Loucy (cell line): Measurements from ENCODE around the gene NPEPPS.
"Not testable (repeated sequence)": the region's sequence is repeated elsewhere in the genome, so short reads cannot be mapped to it uniquely, and the experiment has no call there.

ENCODE experiments used
- H2AFZ ChIP-seq: fragments of 200-600 bp; sonication (generic); 2 replicates; pipeline ENCODE4 v1.6.0; 2016; ENCODE audit warnings: antibody characterized with exemption, mild to moderate bottlenecking, low read length, moderate library complexity
- H3F3A ChIP-seq: fragments of 200-600 bp; 2 replicates; pipeline ENCODE4 v1.6.0; 2016; ENCODE audit warnings: antibody characterized with exemption, low read depth, mild to moderate bottlenecking
- H3K27me3 ChIP-seq: fragments of 200-600 bp; sonication (generic); 2 replicates; pipeline ENCODE4 v1.6.1; 2014; ENCODE audit warnings: low read length, mild to moderate bottlenecking; ENCODE audit not compliant: insufficient read depth, poor library complexity, severe bottlenecking
- H3K36me3 ChIP-seq: fragments of 200-600 bp; sonication (generic); 2 replicates; pipeline ENCODE4 v1.6.1; 2016; ENCODE audit warnings: low read length; ENCODE audit not compliant: insufficient read depth
- H3K4me1 ChIP-seq: fragments of 200-600 bp; sonication (generic); 2 replicates; pipeline ENCODE4 v1.5.1; 2014; ENCODE audit warnings: low read length, mild to moderate bottlenecking; ENCODE audit not compliant: insufficient read depth, poor library complexity, severe bottlenecking
- H3K4me2 ChIP-seq: fragments of 200-600 bp; sonication (generic); 2 replicates; pipeline ENCODE4 v1.6.0; 2014; ENCODE audit warnings: antibody characterized with exemption, low read length, low read depth, mild to moderate bottlenecking; ENCODE audit not compliant: poor library complexity, severe bottlenecking
- H3K4me3 ChIP-seq: fragments of 200-600 bp; sonication (generic); 2 replicates; pipeline ENCODE4 v1.5.1; 2014; ENCODE audit warnings: low read length, mild to moderate bottlenecking, mixed read lengths; ENCODE audit not compliant: poor library complexity, severe bottlenecking
- H3K79me2 ChIP-seq: fragments of 200-600 bp; sonication (generic); 2 replicates; pipeline ENCODE4 v1.6.1; 2014; ENCODE audit warnings: low read length; ENCODE audit not compliant: insufficient read depth
- H3K9ac ChIP-seq: fragments of 200-600 bp; sonication (generic); 2 replicates; pipeline ENCODE4 v1.6.0; 2014; ENCODE audit warnings: mild to moderate bottlenecking, low read depth, low read length, moderate library complexity; ENCODE audit not compliant: poor library complexity, severe bottlenecking
- H3K9me2 ChIP-seq: fragments of 200-600 bp; sonication (generic); replicated peaks from 2 replicates; pipeline ENCODE4 v1.6.1; 2016; ENCODE audit warnings: low read depth, low read length, mixed read lengths
- H3K9me3 ChIP-seq: fragments of 200-600 bp; sonication (generic); 2 replicates; pipeline ENCODE4 v1.6.1; 2014; ENCODE audit warnings: mild to moderate bottlenecking, antibody characterized with exemption, low read length, low read depth; ENCODE audit not compliant: insufficient read depth
- H4K20me1 ChIP-seq: fragments of 200-600 bp; sonication (generic); 2 replicates; pipeline ENCODE4 v1.6.0; 2014; ENCODE audit warnings: antibody characterized with exemption, low read length, mild to moderate bottlenecking; ENCODE audit not compliant: insufficient read depth, poor library complexity, severe bottlenecking
- CTCF ChIP-seq: fragments of 200-600 bp; sonication (generic); conservative IDR thresholded peaks from 2 replicates; pipeline ENCODE4 v1.5.1; 2014; ENCODE audit warnings: mild to moderate bottlenecking, antibody characterized with exemption, low read length
- EZH2phosphoT487 ChIP-seq: fragments of 200-600 bp; IDR thresholded peaks from 2 replicates; pipeline ENCODE4 v1.6.1; 2018; ENCODE audit warnings: antibody characterized with exemption, mild to moderate bottlenecking, moderate library complexity, borderline replicate concordance

The NPEPPS gene

GRCh38 chr17:47582416-47582815 is 51.5 kb downstream of the NPEPPS start:
- not testable (repeated sequence) for H3K9ac ChIP-seq, H4K20me1 ChIP-seq, H3K9me2 ChIP-seq, H3K4me2 ChIP-seq, H2AFZ ChIP-seq, H3K9me3 ChIP-seq, H3K79me2 ChIP-seq, H3K4me3 ChIP-seq, H3K27me3 ChIP-seq, H3F3A ChIP-seq, H3K4me1 ChIP-seq
- peaks cover 15% of the 10 kb centered on the region; the same call in 1 of the 2 replicates for H3K36me3 ChIP-seq

- H3K4me2 ChIP-seq, H3K79me2 ChIP-seq, H3K4me1 ChIP-seq, H3K4me3 ChIP-seq, H3F3A ChIP-seq, H3K9ac ChIP-seq, H3K9me3 ChIP-seq, H2AFZ ChIP-seq, H3K9me2 ChIP-seq, H4K20me1 ChIP-seq, H3K27me3 ChIP-seq: not testable (repeated sequence)
- H3K36me3 ChIP-seq = peaks cover 27% of the 10 kb centered on the region; the same call in 1 of the 2 replicates
Measured at GRCh38 chr17:47586378-47587055, 55.6 kb downstream of the NPEPPS start.

- H3K27me3 ChIP-seq, H3K4me3 ChIP-seq, H3K9me2 ChIP-seq, H3F3A ChIP-seq, H2AFZ ChIP-seq, H3K9me3 ChIP-seq, H4K20me1 ChIP-seq, H3K79me2 ChIP-seq, H3K4me1 ChIP-seq, H3K9ac ChIP-seq, H3K4me2 ChIP-seq: not testable (repeated sequence)
- peaks cover 51% of the 10 kb centered on the region; the same call in 1 of the 2 replicates for H3K36me3 ChIP-seq
Measured at GRCh38 chr17:47593522-47593921, 62.6 kb downstream of the NPEPPS start.

GRCh38 chr17:47603830-47604597 is 73.1 kb downstream of the NPEPPS start:
- H3K4me3 ChIP-seq = no peak overlapping the region
- no peaks in the 10 kb centered on the region for H3K9me2 ChIP-seq
- H3K4me2 ChIP-seq = no peak overlapping the region
- TF ChIP-seq CTCF = no peak
- TF ChIP-seq EZH2phosphoT487 = no peak
- no peaks in the 10 kb centered on the region for H3K9me3 ChIP-seq
- no peaks in the 10 kb centered on the region for H3K27me3 ChIP-seq
- H3K4me1 ChIP-seq = no peaks in the 10 kb centered on the region
- no peak overlapping the region for H2AFZ ChIP-seq
- H3K9ac ChIP-seq = no peak overlapping the region
- H3F3A ChIP-seq = peaks cover 6% of the 10 kb centered on the region; the same call in 1 of the 2 replicates
- H3K36me3 ChIP-seq = peaks cover 70% of the 10 kb centered on the region
- no peaks in the 10 kb centered on the region for H3K79me2 ChIP-seq
- H4K20me1 ChIP-seq = no peaks in the 10 kb centered on the region
